IMR-90 (cell line): ENCODE data around the gene LAMC3. TPM values are rescaled to one million over a fixed set of nuclear protein-coding genes. Genes with fewer than 3 reads are reported as not detected.

ENCODE experiments used
- ATAC-seq: fragments of 200-7000 bp; cut with Tn5 transposase; 2 replicates; pipeline ENCODE4 v1.9.1; 2020; ENCODE audit warnings: low read depth, mild to moderate bottlenecking, moderate library complexity
- BruUV-seq: library from RNA; stranded (reverse); fragments of 400-500 nt; replicated peaks from 2 replicates; lab custom pipeline; 2021; lab: Mats Ljungman, UMichigan
- CTCF ChIA-PET: fragments of 300-600 bp; formaldehyde crosslinking; extraction: SDS; loops from one replicate; lab custom pipeline; 2021; ENCODE audit warnings: antibody characterized with exemption; lab: Yijun Ruan, JAX
- POLR2A ChIA-PET: fragments of 300-600 bp; sonication (Branson Sonifier 250); formaldehyde crosslinking; loops from one replicate; lab custom pipeline; 2022; ENCODE audit warnings: antibody characterized with exemption; ENCODE audit not compliant: unreplicated experiment; lab: Charles Lee
- DNase-seq: peaks from one replicate; pipeline ENCODE4 v3.0.0; 2013
- H2AFZ ChIP-seq: replicated peaks from 2 replicates; pipeline ENCODE3; 2013; ENCODE audit warnings: low read length, mild to moderate bottlenecking; ENCODE audit not compliant: poor library complexity
- H2AK5ac ChIP-seq: 2 replicates; pipeline ENCODE4 v1.6.1; 2013; ENCODE audit warnings: low read depth, low read length, inconsistent platforms
- H2AK9ac ChIP-seq: replicated peaks from 2 replicates; pipeline ENCODE3; 2013; ENCODE audit warnings: mild to moderate bottlenecking, low read depth, low read length, moderate library complexity; ENCODE audit not compliant: poor library complexity
- H2BK120ac ChIP-seq: 2 replicates; pipeline ENCODE4 v1.6.1; 2013; ENCODE audit warnings: low read depth, low read length, inconsistent platforms
- H2BK15ac ChIP-seq: 3 replicates; pipeline ENCODE4 v1.6.1; 2013; ENCODE audit warnings: low read depth, low read length, inconsistent platforms
- H2BK20ac ChIP-seq: 2 replicates; pipeline ENCODE4 v1.6.1; 2013; ENCODE audit warnings: low read depth, mild to moderate bottlenecking, inconsistent platforms, low read length, moderate library complexity
- H2BK5ac ChIP-seq: 2 replicates; pipeline ENCODE4 v1.6.1; 2013; ENCODE audit warnings: mild to moderate bottlenecking, low read depth, low read length, inconsistent platforms; ENCODE audit not compliant: poor library complexity, severe bottlenecking
- H3K14ac ChIP-seq: replicated peaks from 2 replicates; pipeline ENCODE4 v1.6.1; 2013; ENCODE audit warnings: low read depth, low read length, inconsistent platforms
- H3K18ac ChIP-seq: 2 replicates; pipeline ENCODE4 v1.6.1; 2013; ENCODE audit warnings: low read depth, low read length, control low read depth
- H3K23ac ChIP-seq: 2 replicates; pipeline ENCODE4 v1.6.1; 2013; ENCODE audit warnings: low read depth, low read length, inconsistent platforms
- H3K27ac ChIP-seq: 2 replicates; pipeline ENCODE4 v1.5.1; 2013; ENCODE audit warnings: mild to moderate bottlenecking, control low read depth, low read length; ENCODE audit not compliant: insufficient read depth
- H3K27me3 ChIP-seq: 2 replicates; pipeline ENCODE4 v1.6.1; 2013; ENCODE audit warnings: low read length; ENCODE audit not compliant: control insufficient read depth, insufficient read depth
- H3K36me3 ChIP-seq: 2 replicates; pipeline ENCODE4 v1.6.1; 2013; ENCODE audit warnings: low read length, mixed read lengths; ENCODE audit not compliant: control insufficient read depth, insufficient read depth
- H3K4ac ChIP-seq: 2 replicates; pipeline ENCODE4 v1.6.1; 2013; ENCODE audit warnings: low read depth, low read length, inconsistent platforms
- H3K4me1 ChIP-seq: 2 replicates; pipeline ENCODE4 v1.6.1; 2013; ENCODE audit warnings: low read length, mixed read lengths; ENCODE audit not compliant: control insufficient read depth, insufficient read depth
- H3K4me2 ChIP-seq: 2 replicates; pipeline ENCODE4 v1.6.1; 2013; ENCODE audit warnings: low read depth, mild to moderate bottlenecking, control low read depth, low read length, moderate library complexity
- H3K4me3 ChIP-seq: 2 replicates; pipeline ENCODE4 v1.5.1; 2013; ENCODE audit warnings: low read depth, mild to moderate bottlenecking, control low read depth, low read length, moderate library complexity; ENCODE audit not compliant: insufficient read depth
- H3K56ac ChIP-seq: 2 replicates; pipeline ENCODE4 v1.6.1; 2013; ENCODE audit warnings: low read length, inconsistent platforms; ENCODE audit not compliant: insufficient read depth; ENCODE audit errors: extremely low read depth
- H3K79me1 ChIP-seq, 2 experiments: 2 replicates each; pipeline ENCODE4 v1.6.1; 2013; ENCODE audit warnings: low read length in 2 of 2, inconsistent platforms in 1 of 2, low read depth in 1 of 2
- H3K9ac ChIP-seq: 2 replicates; pipeline ENCODE4 v1.6.1; 2013; ENCODE audit warnings: low read depth, low read length, control low read depth
- H3K9me1 ChIP-seq: 2 replicates; pipeline ENCODE4 v1.6.1; 2013; ENCODE audit warnings: low read length, inconsistent platforms; ENCODE audit not compliant: insufficient read depth
- H3K9me3 ChIP-seq: 2 replicates; pipeline ENCODE4 v1.6.1; 2013; ENCODE audit warnings: low read length; ENCODE audit not compliant: control insufficient read depth, insufficient read depth
- H4K20me1 ChIP-seq: 2 replicates; pipeline ENCODE4 v1.6.1; 2013; ENCODE audit warnings: low read length, inconsistent platforms; ENCODE audit not compliant: insufficient read depth
- H4K5ac ChIP-seq: 2 replicates; pipeline ENCODE4 v1.6.1; 2013; ENCODE audit warnings: mild to moderate bottlenecking, low read depth, low read length, control low read depth
- H4K8ac ChIP-seq, 2 experiments: 2 replicates each; pipeline ENCODE4 v1.6.1; 2013; ENCODE audit warnings: low read depth in 2 of 2, low read length in 2 of 2, control low read depth in 1 of 2, inconsistent platforms in 1 of 2
- H4K91ac ChIP-seq: 2 replicates; pipeline ENCODE4 v1.6.1; 2013; ENCODE audit warnings: low read depth, low read length, inconsistent platforms; ENCODE audit not compliant: insufficient read depth
- BHLHE40 ChIP-seq: fragments of 150-350 bp; IDR thresholded peaks from 2 replicates; pipeline ENCODE4 v1.6.1; 2016; ENCODE audit warnings: mild to moderate bottlenecking, low read depth, low read length
- CEBPB ChIP-seq: IDR thresholded peaks from 2 replicates; pipeline ENCODE4 v1.6.1; 2012; ENCODE audit warnings: low read depth, low read length, improper control_type of control experiment
- CHD1 ChIP-seq: IDR thresholded peaks from 2 replicates; pipeline ENCODE4 v1.6.1; 2012; ENCODE audit warnings: low read depth, low read length, improper control_type of control experiment
- CTCF ChIP-seq: conservative IDR thresholded peaks from 2 replicates; pipeline ENCODE4 v1.5.1; 2012; ENCODE audit warnings: mild to moderate bottlenecking, low read depth, low read length, improper control_type of control experiment
- ELK1 ChIP-seq: fragments of 150-350 bp; IDR thresholded peaks from 2 replicates; pipeline ENCODE4 v1.6.1; 2016; ENCODE audit warnings: low read depth, mild to moderate bottlenecking, low read length, moderate library complexity, borderline replicate concordance
- FOS ChIP-seq: fragments of 150-350 bp; IDR thresholded peaks from 2 replicates; pipeline ENCODE4 v1.6.1; 2016; ENCODE audit warnings: low read depth, low read length
- MAFK ChIP-seq: IDR thresholded peaks from 2 replicates; pipeline ENCODE4 v1.6.1; 2012; ENCODE audit warnings: low read depth, low read length, improper control_type of control experiment
- MAZ ChIP-seq: IDR thresholded peaks from 2 replicates; pipeline ENCODE4 v1.6.1; 2012; ENCODE audit warnings: low read depth, mild to moderate bottlenecking, low read length, improper control_type of control experiment, moderate library complexity, borderline replicate concordance
- MXI1 ChIP-seq: IDR thresholded peaks from 2 replicates; pipeline ENCODE4 v1.6.1; 2012; ENCODE audit warnings: low read depth, mild to moderate bottlenecking, low read length, moderate library complexity, borderline replicate concordance
- NFE2L2 ChIP-seq: fragments of 150-350 bp; IDR thresholded peaks from 2 replicates; pipeline ENCODE4 v1.6.1; 2016; ENCODE audit warnings: low read depth, mild to moderate bottlenecking, low read length
- POLR2A ChIP-seq: IDR thresholded peaks from 2 replicates; pipeline ENCODE4 v1.6.1; 2012; ENCODE audit warnings: mild to moderate bottlenecking, low read depth, low read length
- RAD21 ChIP-seq: IDR thresholded peaks from 2 replicates; pipeline ENCODE4 v1.6.1; 2012; ENCODE audit warnings: low read length, improper control_type of control experiment
- RCOR1 ChIP-seq: IDR thresholded peaks from 2 replicates; pipeline ENCODE4 v1.6.1; 2012; ENCODE audit warnings: mild to moderate bottlenecking, low read length, improper control_type of control experiment; ENCODE audit not compliant: insufficient replicate concordance
- RFX5 ChIP-seq: IDR thresholded peaks from 2 replicates; pipeline ENCODE4 v1.8.0; 2012; ENCODE audit warnings: low read depth, mild to moderate bottlenecking, low read length, moderate library complexity
- SMC3 ChIP-seq: fragments of 150-350 bp; IDR thresholded peaks from 2 replicates; pipeline ENCODE4 v1.6.1; 2016; ENCODE audit warnings: low read depth, mild to moderate bottlenecking, antibody characterized with exemption, low read length, moderate library complexity
- WGBS, 2 experiments: methylation state at CpG; one replicate each; pipeline versions ENCODE4 v1.1.5 to v1.1.7; 2013; ENCODE audit warnings: missing lambda C conversion rate in 2 of 2; ENCODE audit not compliant: insufficient read length in 1 of 2; ENCODE audit errors: extremely low coverage in 2 of 2; 5-methylcytosine and 5-hydroxymethylcytosine counted together
- dilution Hi-C: fragments of 300-500 bp; cut with HindIII; formaldehyde crosslinking; loops from one replicate; pipeline ENCODE4 v1.14.3; 2018; ENCODE audit warnings: low sequenced_read_pairs; ENCODE audit not compliant: unreplicated experiment
- in situ Hi-C: fragments of 300-500 bp; cut with MboI; formaldehyde crosslinking; loops from 3 replicates; pipeline ENCODE4 v1.14.3; 2019; ENCODE audit warnings: low sequenced_read_pairs, inconsistent platforms, mixed read lengths
- intact Hi-C: fragments of 100-400 bp; cut with micrococcal nuclease; formaldehyde crosslinking; loops from 2 replicates; pipeline ENCODE4 v1.10.0; 2022
- polyA plus RNA-seq, 3 experiments: library from polyadenylated mRNA; depleted of rRNA; stranded (reverse); fragments of >200 nt; gene quantifications; 2 replicates each; pipeline ENCODE4 v1.2.3, GENCODE V29; 2012; ENCODE audit warnings: low replicate concordance in 1 of 3
- total RNA-seq: library from RNA; depleted of rRNA; stranded (reverse); fragments of >200 nt; gene quantifications from 2 replicates; pipeline ENCODE4 v1.2.3, GENCODE V29; 2012
- TF ChIP-seq, protein P1 (sequence below): fragments of 150-350 bp; IDR thresholded peaks from 2 replicates; pipeline ENCODE4 v1.6.1; 2017; ENCODE audit warnings: mild to moderate bottlenecking, antibody characterized with exemption, low read length, low read depth

LAMC3 gene
- total and polyA plus RNA-seq, 2 of the 4 experiments (the other 2 are of a cell fraction), result not detected

DNA sequence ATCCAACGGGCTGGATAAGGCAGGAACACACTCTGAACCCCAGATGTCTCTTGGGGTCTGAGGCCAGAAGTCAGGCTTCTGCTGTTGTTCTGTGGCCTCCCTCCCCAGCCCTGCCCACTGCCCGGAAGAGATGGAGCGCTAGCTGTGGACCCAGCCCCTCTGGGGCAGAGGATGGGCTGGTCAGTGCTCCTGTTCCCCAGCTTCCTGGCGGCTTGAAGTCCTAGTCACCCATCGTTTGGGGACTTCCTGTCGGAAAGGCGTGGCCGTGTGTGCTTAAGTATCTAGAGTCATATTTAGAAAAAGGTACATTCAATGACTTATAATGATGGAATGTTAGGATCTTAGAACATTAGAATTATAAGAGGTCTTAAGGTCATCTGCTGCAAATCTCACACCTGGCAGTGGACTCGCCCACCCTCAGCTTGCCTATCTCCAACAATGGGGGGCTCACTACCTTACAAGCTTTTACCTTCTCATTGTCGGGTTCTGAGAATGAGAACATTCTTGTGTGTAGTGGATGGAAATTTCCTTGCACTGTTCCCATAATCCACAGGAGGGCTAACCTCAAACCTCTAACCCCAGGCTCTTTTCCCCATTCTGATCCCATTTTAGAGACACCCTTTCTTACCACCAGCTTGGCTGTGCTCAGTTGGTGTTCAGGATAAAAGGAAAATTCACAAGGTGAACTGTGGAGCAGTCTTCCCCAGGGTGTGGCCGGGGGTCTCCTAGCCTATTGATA is 74.0 kb downstream of the LAMC3 start:
- Histone ChIP-seq H2BK5ac (no peak overlapping the region), H2BK15ac (no peak overlapping the region), H3K4me3 (no peak overlapping the region), H3K9me1 (no peaks in the 10 kb centered on the region), H3K36me3 (no peaks in the 10 kb centered on the region), H3K79me1 (no peaks in the 10 kb centered on the region), H2AFZ (no peak overlapping the region), H3K4me1 (no peaks in the 10 kb centered on the region), H3K14ac (no peak overlapping the region), H4K20me1 (no peaks in the 10 kb centered on the region), H3K9me3 (no peaks in the 10 kb centered on the region), H3K27me3 (peaks cover 54% of the 10 kb centered on the region), H4K8ac (no peak overlapping the region), H4K91ac (no peak overlapping the region), H3K4me2 (no peak overlapping the region), H3K56ac (no peak overlapping the region), H3K23ac (no peak overlapping the region), H3K18ac (no peak overlapping the region), H3K9ac (no peak overlapping the region), H2BK120ac (no peak overlapping the region), H3K4ac (no peak overlapping the region), H2BK20ac (no peak overlapping the region), H2AK5ac (no peak overlapping the region), H4K5ac (no peak overlapping the region), H3K27ac (no peak overlapping the region), H2AK9ac (no peak overlapping the region)
- in situ Hi-C loops, result no loop called here
- POLR2A ChIA-PET, result no interaction called here
- WGBS, 2 experiments, result no CpG with 5 or more reads among the region's 11 CpGs
- ATAC-seq, result no peak
- CTCF ChIA-PET, result no interaction called here
- no peak for TF ChIP-seq CEBPB
- no peak for TF ChIP-seq ELK1
- no peak for TF ChIP-seq FOS
- no peak for TF ChIP-seq RAD21
- TF ChIP-seq, protein P1, sequence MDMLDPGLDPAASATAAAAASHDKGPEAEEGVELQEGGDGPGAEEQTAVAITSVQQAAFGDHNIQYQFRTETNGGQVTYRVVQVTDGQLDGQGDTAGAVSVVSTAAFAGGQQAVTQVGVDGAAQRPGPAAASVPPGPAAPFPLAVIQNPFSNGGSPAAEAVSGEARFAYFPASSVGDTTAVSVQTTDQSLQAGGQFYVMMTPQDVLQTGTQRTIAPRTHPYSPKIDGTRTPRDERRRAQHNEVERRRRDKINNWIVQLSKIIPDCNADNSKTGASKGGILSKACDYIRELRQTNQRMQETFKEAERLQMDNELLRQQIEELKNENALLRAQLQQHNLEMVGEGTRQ, result no peak
- TF ChIP-seq RCOR1, result no peak
- no peak for TF ChIP-seq CTCF
- TF ChIP-seq MAZ, result no peak
- TF ChIP-seq SMC3, result no peak
- no peak for TF ChIP-seq NFE2L2
- TF ChIP-seq MAFK, result no peak
- no peak for TF ChIP-seq RFX5
- TF ChIP-seq MXI1, result no peak
- no peak for TF ChIP-seq CHD1
- TF ChIP-seq POLR2A, result no peak
- TF ChIP-seq BHLHE40, result no peak
- BruUV-seq, result no TSS peak
- dilution Hi-C loops, result no loop called here
- intact Hi-C loops, result no loop called here
- DNase-seq, result no peak
